Suprapubic skin (tissue), 4 donors: Measurements from ENCODE around the gene PPP6C. TPM values are rescaled to one million over a fixed set of nuclear protein-coding genes. Genes with fewer than 3 reads are reported as not detected.

Experiments used
- DNase-seq, 2 donors: peaks; one replicate each; pipeline ENCODE4 v3.0.0-alpha.2; 2019; ENCODE audit warnings: low spot score in 2 of 2
- H3K27ac ChIP-seq: fragments of 200-600 bp; sonication (generic); one replicate; pipeline ENCODE4 v1.5.1; 2019
- H3K27me3 ChIP-seq: fragments of 200-600 bp; sonication (generic); one replicate; pipeline ENCODE4 v1.5.1; 2019
- H3K36me3 ChIP-seq: fragments of 200-600 bp; sonication (generic); one replicate; pipeline ENCODE4 v1.5.1; 2019
- H3K4me1 ChIP-seq: fragments of 200-600 bp; sonication (generic); one replicate; pipeline ENCODE4 v1.5.1; 2019
- H3K4me3 ChIP-seq: fragments of 200-600 bp; sonication (generic); one replicate; pipeline ENCODE4 v1.5.1; 2019; ENCODE audit warnings: mild to moderate bottlenecking
- H3K9me3 ChIP-seq: fragments of 200-600 bp; sonication (generic); one replicate; pipeline ENCODE4 v1.5.1; 2019
- CTCF ChIP-seq, 2 donors: fragments of 200-600 bp in 1 of 2; fragments of 450-650 bp in 1 of 2; sonication (generic) in 1 of 2; IDR thresholded peaks; one replicate each; pipeline ENCODE4 v1.5.1; 2016 to 2019; ENCODE audit warnings: antibody characterized with exemption in 2 of 2, mild to moderate bottlenecking in 1 of 2, moderate library complexity in 1 of 2
- EP300 ChIP-seq: sonication (generic); formaldehyde crosslinking; IDR thresholded peaks from one replicate; pipeline ENCODE4 v1.6.1; 2017; ENCODE audit warnings: antibody characterized with exemption
- POLR2A ChIP-seq, 2 donors: fragments of 450-650 bp; IDR thresholded peaks; one replicate each; pipeline ENCODE4 v1.6.1; 2017; ENCODE audit warnings: antibody characterized with exemption in 2 of 2, mild to moderate bottlenecking in 2 of 2, moderate library complexity in 2 of 2
- POLR2AphosphoS5 ChIP-seq, 3 donors: sonication (generic); formaldehyde crosslinking; IDR thresholded peaks; one replicate each; pipeline ENCODE4 v1.6.1; 2017; ENCODE audit warnings: antibody characterized with exemption in 3 of 3
- WGBS: methylation state at CpG from one replicate; pipeline ENCODE4 v1.1.5; 2018; 5-methylcytosine and 5-hydroxymethylcytosine counted together
- total RNA-seq, 4 donors: library from RNA; depleted of rRNA; stranded (reverse); fragments of >200 nt; gene quantifications; one replicate each; pipeline ENCODE4 v1.1.0, GENCODE V29; 2016

Gene PPP6C
- total RNA-seq, 4 donors from 2014 or later = 26.8 to 36.8 (median 29.6) TPM

- no peaks in the 10 kb centered on the region for H3K36me3 ChIP-seq
- H3K4me1 ChIP-seq = no peaks in the 10 kb centered on the region
- H3K27ac ChIP-seq = no peak overlapping the region
- DNase-seq = no peak
- TF ChIP-seq POLR2AphosphoS5 (IDR thresholded peaks at IDR 0.05) (no peak), CTCF (IDR thresholded peaks at IDR 0.05) (no peak), EP300 (no peak), POLR2A (IDR thresholded peaks at IDR 0.05) (no peak)
- H3K9me3 ChIP-seq = no peaks in the 10 kb centered on the region
- no peaks in the 10 kb centered on the region for H3K27me3 ChIP-seq
- H3K4me3 ChIP-seq = no peak overlapping the region
Observed at GRCh38 chr9:125134976-125135375, 54.6 kb downstream of the PPP6C start.

GRCh38 chr9:125133403-125134329 lies 55.9 kb downstream of the PPP6C start:
- no peak for DNase-seq
- WGBS = 76% methylated on average over 1 of the region's 1 CpG
- H3K27ac ChIP-seq = no peak overlapping the region
- H3K4me1 ChIP-seq = no peaks in the 10 kb centered on the region
- no peak overlapping the region for H3K4me3 ChIP-seq
- no peaks in the 10 kb centered on the region for H3K9me3 ChIP-seq
- no peaks in the 10 kb centered on the region for H3K27me3 ChIP-seq
- no peaks in the 10 kb centered on the region for H3K36me3 ChIP-seq
- TF ChIP-seq POLR2AphosphoS5 (IDR thresholded peaks at IDR 0.05) (no peak), EP300 (no peak), CTCF (IDR thresholded peaks at IDR 0.05) (no peak), POLR2A (IDR thresholded peaks at IDR 0.05) (no peak)

GRCh38 chr9:125131778-125132177 lies 57.8 kb downstream of the PPP6C start:
- DNase-seq = no peak
- no peak for TF ChIP-seq EP300
- TF ChIP-seq POLR2A (IDR thresholded peaks at IDR 0.05) = no peak
- no peak for TF ChIP-seq CTCF (IDR thresholded peaks at IDR 0.05)
- TF ChIP-seq POLR2AphosphoS5 (IDR thresholded peaks at IDR 0.05) = no peak
- WGBS = 85% methylated on average over 6 of the region's 6 CpGs

GRCh38 chr9:125126019-125126746 lies 63.4 kb downstream of the PPP6C start:
- H3K4me1 ChIP-seq = peaks cover 14% of the 10 kb centered on the region
- peak overlapping the region; percentile 18 for H3K27ac ChIP-seq
- no peak overlapping the region for H3K4me3 ChIP-seq
- TF ChIP-seq CTCF (IDR thresholded peaks at IDR 0.05) (no peak), POLR2AphosphoS5 (IDR thresholded peaks at IDR 0.05) (peak in 1 of 3 donors; percentile 72)
- no peaks in the 10 kb centered on the region for H3K36me3 ChIP-seq
- H3K27me3 ChIP-seq = no peaks in the 10 kb centered on the region
- H3K9me3 ChIP-seq = no peaks in the 10 kb centered on the region
- peak; percentile 92 for DNase-seq
- 44% methylated on average over 2 of the region's 2 CpGs for WGBS

More at GRCh38 chr9:125131778-125132177, 57.8 kb downstream of the PPP6C start:
- Histone ChIP-seq H3K27me3 (no peaks in the 10 kb centered on the region), H3K27ac (no peak overlapping the region), H3K4me1 (no peaks in the 10 kb centered on the region), H3K36me3 (no peaks in the 10 kb centered on the region), H3K4me3 (no peak overlapping the region), H3K9me3 (no peaks in the 10 kb centered on the region)

GRCh38 chr9:125125523-125125922 lies 64.1 kb downstream of the PPP6C start:
- Histone ChIP-seq H3K36me3 (no peaks in the 10 kb centered on the region), H3K4me1 (peaks cover 14% of the 10 kb centered on the region), H3K4me3 (no peak overlapping the region), H3K27ac (peak overlapping the region; percentile 18), H3K27me3 (no peaks in the 10 kb centered on the region), H3K9me3 (no peaks in the 10 kb centered on the region)
- TF ChIP-seq POLR2A (IDR thresholded peaks at IDR 0.05) (no peak), CTCF (IDR thresholded peaks at IDR 0.05) (no peak), EP300 (no peak), POLR2AphosphoS5 (IDR thresholded peaks at IDR 0.05) (no peak)
- no peak for DNase-seq
- 55% methylated on average over 7 of the region's 7 CpGs for WGBS
